NCI-H1436 treated with DMSO at 0.1 percent for 48 hours (cell line): Measurements from ENCODE around the gene UNKL.

Experiments
- DNase-seq: peaks from one replicate; lab custom pipeline; 2025; lab: John Stamatoyannopoulos, UW

The UNKL gene

DNA sequence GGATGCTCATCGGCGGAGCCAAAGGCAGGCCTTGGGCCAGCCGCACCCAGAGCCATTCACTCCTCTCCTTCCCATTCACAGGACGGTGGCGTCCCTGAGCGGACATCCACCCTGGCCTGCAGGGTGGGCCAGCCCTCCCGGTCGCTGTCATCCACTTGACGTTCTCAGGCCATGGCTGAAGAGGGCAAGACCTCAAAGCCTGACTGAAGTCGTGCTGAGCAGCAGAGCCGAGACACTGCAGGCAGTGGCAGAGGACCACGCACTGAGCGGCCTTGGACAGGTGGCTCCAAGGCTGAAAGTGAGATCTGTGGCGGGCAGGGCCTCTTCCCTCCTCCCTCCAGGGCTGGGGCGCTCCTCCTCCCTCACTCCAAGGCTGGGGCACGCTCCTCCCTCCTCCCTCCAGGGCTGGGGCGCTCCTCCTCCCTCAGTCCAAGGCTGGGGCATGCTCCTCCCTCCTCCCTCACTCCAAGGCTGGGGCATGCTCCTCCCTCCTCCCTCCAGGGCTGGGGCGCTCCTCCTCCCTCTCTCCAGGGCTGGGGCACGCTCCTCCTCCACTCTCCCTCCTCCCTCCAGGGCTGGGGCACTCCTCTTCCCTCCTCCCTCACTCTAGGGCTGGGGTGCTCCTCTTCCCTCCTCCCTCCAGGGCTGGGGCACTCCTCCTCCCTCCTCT lies 38.6 kb downstream of the UNKL start:
- no peak for DNase-seq

- no peak for DNase-seq
Measured at GRCh38 chr16:1375298-1375640, 39.2 kb downstream of the UNKL start.

GRCh38 chr16:1374418-1375297 lies 39.8 kb downstream of the UNKL start:
- no peak for DNase-seq

DNA sequence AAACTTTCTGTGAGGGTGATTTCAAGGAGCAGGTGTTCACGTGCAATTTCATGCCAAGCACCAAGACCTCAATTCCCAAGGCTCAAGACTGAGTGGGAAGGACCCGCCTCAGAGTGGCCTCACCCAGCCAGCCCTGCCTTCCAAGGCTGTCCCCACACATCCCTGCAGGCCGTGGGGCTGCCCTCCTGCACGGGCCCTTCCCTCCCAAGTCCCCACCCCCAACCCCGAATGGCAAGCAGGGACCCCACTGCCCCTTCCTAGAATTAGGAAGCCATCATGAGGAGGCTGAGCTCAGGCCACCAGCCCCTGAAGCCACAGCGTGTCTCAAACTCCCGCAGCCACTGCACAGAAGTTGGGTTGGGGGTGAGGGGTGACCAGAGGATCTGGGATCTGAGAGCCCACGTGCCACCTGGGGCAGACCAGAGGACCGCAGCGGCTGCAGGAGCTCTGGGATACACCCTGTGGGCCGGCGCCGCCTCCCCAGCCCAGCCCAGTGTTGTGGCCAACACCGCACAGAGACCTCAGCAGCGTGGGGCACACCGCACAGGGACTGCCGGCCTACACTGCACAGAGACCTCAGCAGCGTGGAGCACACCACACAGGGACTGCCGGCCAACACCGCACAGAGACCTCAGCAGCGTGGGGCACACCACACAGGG lies 42.1 kb downstream of the UNKL start:
- DNase-seq: no peak

DNA sequence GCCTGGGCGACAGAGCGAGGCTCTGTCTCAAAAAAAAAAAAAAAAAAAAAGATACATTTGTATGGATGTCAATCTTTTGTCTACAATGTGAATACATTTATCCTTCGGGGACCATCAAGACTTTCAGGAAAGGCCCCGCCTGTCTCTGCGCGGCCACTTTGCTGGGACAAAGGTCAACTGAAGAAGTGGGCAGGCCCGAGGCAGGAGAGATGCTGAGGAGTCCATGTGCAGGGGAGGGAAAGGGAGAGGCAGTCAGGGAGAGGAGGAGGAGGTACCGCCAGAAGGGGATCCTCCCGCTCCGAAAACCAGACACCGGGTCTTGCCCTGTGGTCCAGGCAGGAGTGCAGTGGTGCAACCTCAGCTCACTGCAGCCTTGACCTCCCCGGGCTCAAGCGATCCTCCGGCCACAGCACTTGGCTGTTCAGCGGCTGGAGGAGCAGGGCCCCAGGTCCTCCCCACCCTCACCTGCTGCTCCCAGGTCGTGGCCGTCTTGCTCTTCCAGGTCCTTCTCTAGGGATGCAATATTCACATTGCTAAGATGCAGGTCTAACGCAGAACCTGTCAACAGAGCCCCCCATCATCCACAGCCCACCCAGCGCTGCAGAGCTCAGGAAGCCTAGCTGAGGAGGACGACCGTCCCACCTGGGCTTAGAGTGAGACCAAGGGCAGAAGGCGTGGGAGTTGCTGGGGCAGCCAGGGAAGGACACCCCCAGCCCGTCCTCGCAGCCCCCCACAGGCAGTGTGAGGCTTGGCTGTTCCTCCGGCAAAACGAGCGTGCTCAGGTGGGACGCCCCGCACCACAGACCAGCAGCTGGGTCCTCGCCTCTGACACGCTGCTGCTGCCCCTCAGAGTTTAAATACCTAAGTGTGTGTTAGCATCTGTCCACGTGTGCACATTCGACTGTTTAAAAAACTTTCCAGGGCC lies 43.2 kb downstream of the UNKL start:
- no peak for DNase-seq

GRCh38 chr16:1367486-1368174 lies 46.9 kb downstream of the UNKL start:
- no peak for DNase-seq

DNA sequence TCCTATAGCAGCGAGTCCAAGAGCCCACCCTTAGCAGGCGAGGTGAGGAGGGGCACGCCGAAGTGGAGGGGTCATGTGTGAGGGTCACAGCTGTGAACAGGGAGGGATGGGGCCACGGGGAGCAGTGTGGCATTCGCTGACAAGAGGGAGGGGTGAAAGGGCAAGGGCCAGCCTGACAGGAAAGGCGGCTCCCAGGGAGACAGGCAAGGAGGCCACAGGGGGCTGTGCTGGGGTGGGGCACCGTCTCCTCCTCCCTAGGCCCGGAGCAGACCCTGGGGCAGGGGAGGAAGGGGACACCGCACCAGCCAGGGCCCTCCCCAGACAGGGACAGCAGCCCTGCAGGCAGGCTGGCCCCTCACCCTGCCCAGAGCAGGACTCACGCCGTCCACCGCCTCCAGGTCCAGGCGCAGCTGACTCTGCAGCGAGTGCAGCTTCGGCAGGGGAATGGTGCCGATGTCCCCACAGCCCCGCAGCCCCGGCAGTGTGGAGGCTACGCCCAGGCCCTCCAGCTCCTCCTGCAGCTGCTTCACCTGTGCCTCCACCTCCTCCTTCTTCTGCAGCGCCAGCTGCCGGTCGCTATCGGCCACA lies 47.7 kb downstream of the UNKL start:
- no peak for DNase-seq

- no peak for DNase-seq
Measured at GRCh38 chr16:1366060-1366711, 48.3 kb downstream of the UNKL start.

DNA sequence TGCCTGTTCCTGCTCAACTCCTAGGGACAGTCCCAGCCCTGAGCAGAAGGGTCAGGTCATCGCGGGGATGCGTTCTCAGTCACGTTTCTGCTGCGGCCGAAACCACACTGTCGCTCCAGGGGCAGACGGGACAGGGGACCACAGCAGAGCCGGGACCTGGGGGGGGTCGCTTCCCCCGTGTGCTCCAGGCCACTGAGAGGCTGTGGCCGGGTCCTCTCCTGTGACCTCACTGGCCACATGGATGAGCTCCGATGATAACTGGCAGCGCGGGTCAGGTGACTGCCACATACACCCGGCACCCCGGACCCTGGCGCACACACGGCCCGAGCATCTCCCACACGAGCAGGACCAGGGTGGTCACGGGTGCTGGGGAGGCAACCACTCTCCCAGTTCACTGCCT lies 50.0 kb downstream of the UNKL start:
- no peak for DNase-seq

GRCh38 chr16:1363501-1364041 lies 50.9 kb downstream of the UNKL start:
- DNase-seq: no peak

DNA sequence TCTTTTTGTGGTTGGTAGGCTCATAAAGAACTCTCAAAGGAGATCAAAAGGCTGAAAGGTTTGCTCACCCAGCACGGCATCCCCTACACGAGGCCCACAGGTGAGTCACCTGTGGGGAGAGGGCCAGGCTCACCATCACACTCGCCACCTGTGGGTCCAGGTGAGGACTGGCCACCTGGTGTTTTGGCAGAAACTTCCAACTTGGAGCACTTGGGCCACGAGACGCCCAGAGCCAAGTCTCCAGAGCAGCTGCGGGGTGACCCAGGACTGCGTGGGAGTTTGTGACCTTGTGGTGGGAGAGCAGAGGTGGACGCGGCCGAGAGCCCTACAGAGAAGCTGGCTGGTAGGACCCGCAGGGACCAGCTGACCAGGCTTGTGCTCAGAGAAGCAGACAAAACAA lies 51.7 kb downstream of the UNKL start:
- no peak for DNase-seq

DNA sequence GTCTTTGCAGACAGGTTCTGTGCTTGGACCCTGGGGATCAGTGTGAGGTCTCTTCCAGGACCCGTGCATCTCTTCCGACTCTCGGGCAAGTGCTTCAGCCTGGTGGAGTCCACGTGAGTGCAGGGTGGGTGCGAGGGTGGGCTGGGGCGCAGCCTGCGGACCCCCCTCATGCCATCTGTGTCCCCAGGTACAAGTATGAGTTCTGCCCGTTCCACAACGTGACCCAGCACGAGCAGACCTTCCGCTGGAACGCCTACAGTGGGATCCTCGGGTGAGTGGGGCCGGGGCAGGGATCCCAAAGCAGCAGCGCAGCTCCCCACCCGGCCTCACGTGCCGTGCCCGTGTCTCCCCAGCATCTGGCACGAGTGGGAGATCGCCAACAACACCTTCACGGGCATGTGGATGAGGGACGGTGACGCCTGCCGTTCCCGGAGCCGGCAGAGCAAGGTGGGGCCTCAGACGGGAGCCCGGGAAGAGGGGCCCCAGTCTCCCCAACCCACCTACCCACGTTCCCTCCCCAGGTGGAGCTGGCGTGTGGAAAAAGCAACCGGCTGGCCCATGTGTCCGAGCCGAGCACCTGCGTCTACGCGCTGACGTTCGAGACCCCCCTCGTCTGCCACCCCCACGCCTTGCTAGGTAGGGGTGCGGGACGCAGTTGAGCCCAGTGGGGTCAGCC lies 52.7 kb downstream of the UNKL start:
- DNase-seq: no peak

DNA sequence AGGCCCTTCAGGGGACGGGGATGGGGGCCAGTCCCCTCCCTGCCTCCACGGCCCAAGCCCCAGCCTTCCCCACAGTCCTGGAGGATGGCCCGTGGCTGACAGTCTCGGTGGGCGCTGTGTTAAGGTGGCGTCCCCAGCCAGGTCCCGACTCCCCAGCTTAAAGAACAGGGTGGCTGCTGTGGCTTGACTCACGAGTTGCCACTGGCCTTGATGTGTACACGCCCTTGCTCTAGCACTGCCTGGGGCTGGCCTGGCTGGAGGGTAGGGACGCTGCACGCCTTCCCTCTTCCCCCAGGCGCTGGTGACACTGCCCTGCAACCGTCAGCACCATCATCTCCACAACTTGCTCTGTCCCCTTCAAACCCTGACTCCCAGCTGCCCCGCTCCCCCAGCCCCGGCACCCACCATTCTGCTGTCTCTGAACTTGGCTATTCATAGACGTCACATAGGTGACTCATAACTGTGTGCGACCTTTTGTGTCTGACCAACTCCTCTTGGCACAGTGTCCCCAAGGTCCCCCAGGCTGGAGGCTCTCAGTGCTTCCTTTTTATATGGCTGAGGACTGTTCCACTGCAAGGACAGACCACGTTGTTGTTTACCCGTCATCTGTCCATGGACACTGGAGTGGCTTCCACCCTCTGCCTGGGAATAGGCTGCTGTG lies 56.5 kb downstream of the UNKL start:
- DNase-seq: no peak

GRCh38 chr16:1356061-1356900 lies 58.2 kb downstream of the UNKL start:
- DNase-seq: no peak

- no peak for DNase-seq
Measured at GRCh38 chr16:1355591-1355990, 58.9 kb downstream of the UNKL start.

DNA sequence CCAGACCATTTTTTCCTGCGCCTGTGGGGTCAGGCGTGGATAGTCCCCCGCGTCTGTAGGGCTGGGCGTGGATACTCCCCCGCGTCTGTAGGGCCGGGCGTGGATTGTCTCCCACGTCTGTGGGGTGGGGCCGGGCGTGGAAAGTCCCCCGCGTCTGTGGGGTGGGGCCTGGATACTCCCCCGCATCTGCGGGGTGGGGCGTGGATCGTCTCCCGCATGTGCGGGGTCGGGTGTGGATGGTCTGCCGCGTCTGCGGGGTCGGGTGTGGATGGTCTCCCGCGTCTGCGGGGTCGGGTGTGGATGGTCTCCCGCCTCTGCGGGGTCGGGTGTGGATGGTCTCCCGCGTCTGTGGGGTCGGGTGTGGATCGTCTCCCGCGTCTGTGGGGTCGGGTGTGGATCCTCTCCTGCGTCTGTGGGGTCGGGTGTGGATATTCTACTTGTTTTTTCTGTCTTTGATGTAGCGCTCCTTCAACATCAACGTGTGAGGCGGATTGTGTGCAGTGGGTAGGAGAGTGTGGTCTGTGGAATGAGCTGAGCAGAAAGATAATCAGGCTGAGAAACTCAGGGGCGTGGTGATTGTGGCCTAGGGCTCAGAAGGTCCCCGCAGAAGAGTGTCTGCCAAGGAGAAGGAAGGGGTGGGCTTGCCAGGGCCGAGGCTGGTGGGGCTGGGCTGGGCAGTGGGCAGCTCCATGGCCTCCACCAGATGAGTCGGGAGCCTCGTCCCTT lies 59.5 kb downstream of the UNKL start:
- no peak for DNase-seq

GRCh38 chr16:1351582-1352362 lies 62.7 kb downstream of the UNKL start, which contains the start of the genes GNPTG and TSR3:
TSS of gene GNPTG (plus strand) at chr16:1351931. CDS start at chr16:1351966, 35 bp downstream.
TSS of gene TSR3 (minus strand) at chr16:1351878. CDS start at chr16:1351804, 74 bp downstream.
- no peak for DNase-seq
